ENCODE results near the gene HINFP. TPM values are rescaled to one million over a fixed set of nuclear protein-coding genes. Genes with fewer than 3 reads are reported as not detected.
A peak's percentile ranks its signal among the peaks of the same experiment; 100 is the strongest.
"Not testable (repeated sequence)": the region's sequence is repeated elsewhere in the genome, so short reads cannot be mapped to it uniquely, and the experiment has no call there.

HINFP gene
- total RNA-seq, 1 donor from 2014 or later: 11.9 TPM

DNA sequence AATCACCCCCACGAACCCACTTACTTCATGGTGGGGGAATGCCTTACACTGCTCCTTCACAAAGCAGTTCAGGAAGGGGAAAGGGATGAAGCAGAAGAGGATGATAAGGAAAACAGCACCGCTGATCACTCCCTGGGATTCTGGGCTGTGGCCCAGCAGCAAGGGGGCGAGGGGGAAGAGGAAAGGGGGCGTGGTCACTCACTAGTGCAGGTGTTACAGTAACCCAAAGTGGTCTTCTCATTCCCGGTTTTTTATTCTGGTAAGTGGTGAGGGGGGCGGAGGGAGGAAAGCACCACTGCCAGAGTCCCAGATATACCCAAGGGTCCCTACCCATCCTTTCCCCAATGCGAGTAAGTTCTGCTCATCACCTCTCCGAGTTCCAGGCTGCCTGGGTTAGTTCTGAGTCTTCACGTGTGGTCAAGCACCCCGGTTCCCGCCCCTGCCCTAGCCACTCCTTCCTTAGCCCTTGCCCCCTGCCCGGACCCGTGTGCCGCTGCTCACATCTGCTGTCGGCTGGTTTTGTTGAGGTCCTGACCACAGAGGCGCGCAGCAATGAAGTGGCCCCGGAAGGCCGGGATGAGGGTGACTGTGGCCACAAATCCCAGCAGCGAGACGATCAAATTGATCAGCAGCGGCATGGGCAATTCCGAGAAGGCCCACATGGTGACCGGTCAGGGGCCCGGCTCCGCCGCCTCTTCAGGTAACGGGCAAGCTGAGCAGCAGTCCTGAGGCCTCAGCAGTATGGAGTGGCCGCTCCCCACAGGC, 20.2 kb upstream of the HINFP start:
- H3K4me3 ChIP-seq (ENCODE audit: low read depth, low read length): peak overlapping the region; percentile 75
- TF ChIP-seq, protein P1, sequence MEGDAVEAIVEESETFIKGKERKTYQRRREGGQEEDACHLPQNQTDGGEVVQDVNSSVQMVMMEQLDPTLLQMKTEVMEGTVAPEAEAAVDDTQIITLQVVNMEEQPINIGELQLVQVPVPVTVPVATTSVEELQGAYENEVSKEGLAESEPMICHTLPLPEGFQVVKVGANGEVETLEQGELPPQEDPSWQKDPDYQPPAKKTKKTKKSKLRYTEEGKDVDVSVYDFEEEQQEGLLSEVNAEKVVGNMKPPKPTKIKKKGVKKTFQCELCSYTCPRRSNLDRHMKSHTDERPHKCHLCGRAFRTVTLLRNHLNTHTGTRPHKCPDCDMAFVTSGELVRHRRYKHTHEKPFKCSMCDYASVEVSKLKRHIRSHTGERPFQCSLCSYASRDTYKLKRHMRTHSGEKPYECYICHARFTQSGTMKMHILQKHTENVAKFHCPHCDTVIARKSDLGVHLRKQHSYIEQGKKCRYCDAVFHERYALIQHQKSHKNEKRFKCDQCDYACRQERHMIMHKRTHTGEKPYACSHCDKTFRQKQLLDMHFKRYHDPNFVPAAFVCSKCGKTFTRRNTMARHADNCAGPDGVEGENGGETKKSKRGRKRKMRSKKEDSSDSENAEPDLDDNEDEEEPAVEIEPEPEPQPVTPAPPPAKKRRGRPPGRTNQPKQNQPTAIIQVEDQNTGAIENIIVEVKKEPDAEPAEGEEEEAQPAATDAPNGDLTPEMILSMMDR (conservative IDR thresholded peaks at IDR 0.05; ENCODE audit: low read depth, low read length): no peak
- DNase-seq (ENCODE audit: low read depth): no peak

DNA sequence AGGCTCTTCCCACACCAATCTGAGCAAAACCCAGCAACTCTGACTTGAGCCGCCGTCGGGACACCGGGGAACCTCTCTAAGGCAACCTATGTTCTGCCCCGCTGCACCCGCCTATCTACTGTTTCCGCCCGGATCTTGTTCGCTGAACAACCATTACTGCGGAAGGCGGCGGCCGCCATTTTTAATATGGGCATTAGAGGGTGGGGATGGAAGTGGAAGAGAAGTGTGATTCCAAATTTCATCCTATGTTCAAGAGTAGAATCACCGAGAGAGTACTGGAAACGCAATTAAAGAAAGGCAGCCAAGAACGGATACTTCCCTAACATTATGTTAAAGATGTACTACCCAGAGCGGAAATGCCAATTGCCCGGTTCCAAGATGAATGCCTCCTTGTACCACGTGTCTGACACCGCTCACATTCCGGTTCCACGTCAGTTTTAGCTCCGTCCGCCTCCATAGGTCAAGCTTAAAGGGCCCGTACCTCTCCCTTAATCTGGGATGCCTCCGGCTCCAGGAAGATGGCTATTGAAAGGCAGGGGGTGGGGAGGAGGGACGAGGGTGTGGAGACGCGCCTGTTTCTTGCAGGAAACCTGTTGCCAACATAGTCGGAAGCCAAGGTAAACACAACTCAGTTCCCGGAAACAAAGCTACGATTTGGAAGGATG, 19.5 kb upstream of the HINFP start, which contains the start of gene DPAGT1:
Gene DPAGT1, minus strand, starts transcription at position 95 of the 665 bp plus-strand sequence. CDS start 198 bp downstream, outside the sequence.
- peak within 1 kb of the TSS; percentile 75 for H3K4me3 ChIP-seq (ENCODE audit: low read depth, low read length)
- TF ChIP-seq, protein P1 (conservative IDR thresholded peaks at IDR 0.05; ENCODE audit: low read depth, low read length): no peak
- DNase-seq (ENCODE audit: low read depth): peak; percentile 87

DNA sequence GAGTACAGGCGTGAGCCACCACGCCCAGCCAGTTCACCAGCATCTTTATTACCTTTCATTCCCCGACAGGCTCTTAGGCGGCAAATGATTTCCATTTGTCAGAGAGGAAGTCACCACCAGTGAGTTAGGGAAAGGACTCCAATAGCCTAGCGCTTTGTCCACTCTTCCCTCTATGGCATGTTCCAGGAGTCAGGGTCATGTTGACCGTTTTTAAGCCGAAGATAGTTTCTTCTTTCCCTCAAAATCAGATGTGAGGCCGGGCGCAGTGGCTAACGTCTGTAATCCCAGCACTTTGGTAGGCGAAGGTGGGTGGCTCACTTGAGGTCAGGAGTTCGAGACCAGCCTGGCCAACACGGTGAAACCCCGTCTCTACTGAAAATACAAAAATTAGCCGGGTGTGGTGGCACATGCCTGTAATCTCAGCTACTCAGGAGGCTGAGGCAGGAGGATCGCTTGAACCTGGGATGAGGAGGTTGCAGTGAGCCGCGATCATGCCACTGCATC, 18.2 kb upstream of the HINFP start:
- DNase-seq (ENCODE audit: low read depth): not testable (repeated sequence)
- H3K4me3 ChIP-seq (ENCODE audit: low read depth, low read length): peak overlapping the region; percentile 75

DNA sequence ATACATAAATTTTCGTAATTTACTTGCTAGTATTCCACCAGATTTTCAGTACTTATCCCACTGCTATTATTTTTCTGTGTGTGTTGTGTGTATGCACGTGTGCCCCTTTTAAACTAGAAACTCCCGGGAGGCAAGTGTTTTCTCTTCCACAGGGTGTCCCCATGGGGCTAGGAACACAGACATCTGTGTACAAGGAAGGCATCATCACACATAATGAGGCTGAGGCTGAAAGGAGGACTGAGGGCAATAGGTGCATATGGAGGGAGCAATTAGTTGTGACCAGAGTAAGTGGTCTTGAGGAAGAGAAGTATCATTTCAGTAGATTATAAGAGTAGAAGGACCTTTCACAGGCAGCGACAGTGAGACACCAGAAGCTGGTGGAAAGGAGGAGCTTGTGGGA, 17.6 kb upstream of the HINFP start:
- TF ChIP-seq, protein P1 (conservative IDR thresholded peaks at IDR 0.05; ENCODE audit: low read depth, low read length): peak; percentile 36
- DNase-seq (ENCODE audit: low read depth): no peak
- H3K4me3 ChIP-seq (ENCODE audit: low read depth, low read length): no peak overlapping the region

DNA sequence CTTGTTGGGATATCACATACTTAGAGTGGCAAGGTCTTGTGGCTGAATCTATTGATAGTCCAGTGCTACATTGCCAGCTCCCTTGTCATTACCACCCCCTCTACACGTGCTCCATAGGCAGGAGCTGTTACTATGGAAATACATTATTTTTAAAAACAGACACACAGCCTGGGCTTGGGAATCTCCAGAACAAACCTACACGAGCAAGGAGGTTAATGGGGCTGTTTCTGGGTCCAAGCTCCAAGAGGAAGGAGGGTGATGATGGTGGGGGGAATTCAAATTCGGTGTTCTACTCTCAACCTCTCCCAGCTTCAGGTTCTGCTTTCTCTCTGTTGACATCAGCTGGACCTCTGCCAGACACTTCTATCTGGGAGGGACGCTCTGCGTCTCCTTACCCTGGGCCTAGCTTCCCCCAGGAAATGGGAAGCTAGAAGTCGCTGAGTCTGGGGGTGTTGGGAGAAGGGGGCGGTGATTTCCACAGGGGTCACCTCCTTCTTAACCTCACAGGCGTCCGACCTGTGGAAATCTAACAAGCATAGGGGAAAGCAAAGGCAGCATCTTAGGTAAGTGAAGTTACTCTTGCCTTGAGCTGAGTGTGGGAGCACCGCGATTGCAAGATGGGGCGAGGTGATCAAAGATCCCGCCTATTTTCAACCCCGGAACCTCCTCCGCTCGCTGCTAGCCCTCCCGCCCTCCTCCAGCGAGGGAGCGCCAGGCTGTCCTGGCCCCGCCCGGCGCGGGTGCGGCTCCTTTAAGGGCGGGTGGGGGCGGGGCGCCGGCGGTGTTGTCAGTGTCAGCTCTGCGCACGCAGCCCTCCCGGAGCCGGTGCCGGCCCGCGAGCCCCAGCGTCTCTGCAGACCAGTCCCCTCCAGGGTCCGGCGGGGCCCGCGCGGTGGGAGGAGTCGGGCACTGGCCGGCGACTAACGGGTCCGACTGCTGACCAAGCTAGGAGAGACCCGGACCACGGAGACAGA, 14.5 kb upstream of the HINFP start, which contains the start of gene C2CD2L:
Gene C2CD2L, plus strand, starts transcription at position 781 of the 974 bp plus-strand sequence. CDS start 398 bp downstream, outside the sequence.
- no peak for DNase-seq (ENCODE audit: low read depth)
- peak within 1 kb of the TSS; percentile 93 for H3K4me3 ChIP-seq (ENCODE audit: low read depth, low read length)
- TF ChIP-seq, protein P1 (conservative IDR thresholded peaks at IDR 0.05; ENCODE audit: low read depth, low read length): no peak

DNA sequence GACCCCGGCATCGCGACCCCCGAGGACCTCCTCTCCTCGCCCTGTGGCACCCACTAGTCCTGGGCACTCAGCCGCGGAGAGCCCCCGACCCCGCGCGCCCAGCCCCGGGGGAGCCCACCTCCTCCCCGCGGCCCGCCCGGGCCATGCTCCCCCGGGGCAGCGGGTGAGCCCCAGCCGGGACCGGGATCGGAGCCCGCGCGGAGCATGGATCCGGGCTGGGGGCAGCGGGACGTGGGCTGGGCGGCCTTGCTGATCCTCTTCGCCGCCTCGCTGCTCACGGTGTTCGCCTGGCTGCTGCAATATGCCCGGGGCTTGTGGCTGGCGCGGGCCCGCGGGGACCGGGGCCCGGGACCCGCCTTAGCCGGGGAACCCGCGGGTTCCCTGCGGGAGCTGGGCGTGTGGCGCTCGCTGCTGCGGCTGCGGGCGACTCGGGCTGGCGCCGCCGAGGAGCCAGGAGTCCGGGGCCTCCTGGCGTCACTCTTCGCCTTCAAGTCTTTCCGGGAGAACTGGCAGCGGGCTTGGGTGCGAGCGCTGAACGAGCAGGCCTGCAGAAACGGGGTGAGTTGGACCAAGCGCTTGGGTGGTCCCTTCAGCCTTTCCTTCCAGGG, 13.7 kb upstream of the HINFP start:
- TF ChIP-seq, protein P1 (conservative IDR thresholded peaks at IDR 0.05; ENCODE audit: low read depth, low read length): no peak
- no peak for DNase-seq (ENCODE audit: low read depth)
- peak overlapping the region; percentile 93 for H3K4me3 ChIP-seq (ENCODE audit: low read depth, low read length)

Data from epithelial cell of proximal tubule (primary cell).